VCaP (cell line): ENCODE results near the gene SLC38A10.

ENCODE experiments used
- H3K27ac ChIP-seq: fragments of 450-650 bp; 2 replicates; pipeline ENCODE4 v1.5.1; 2017
- TF ChIP-seq, protein P1 (sequence below): fragments of 450-650 bp; conservative IDR thresholded peaks from 2 replicates; pipeline ENCODE4 v1.5.1; 2017; ENCODE audit warnings: mild to moderate bottlenecking, moderate library complexity

The SLC38A10 gene

DNA sequence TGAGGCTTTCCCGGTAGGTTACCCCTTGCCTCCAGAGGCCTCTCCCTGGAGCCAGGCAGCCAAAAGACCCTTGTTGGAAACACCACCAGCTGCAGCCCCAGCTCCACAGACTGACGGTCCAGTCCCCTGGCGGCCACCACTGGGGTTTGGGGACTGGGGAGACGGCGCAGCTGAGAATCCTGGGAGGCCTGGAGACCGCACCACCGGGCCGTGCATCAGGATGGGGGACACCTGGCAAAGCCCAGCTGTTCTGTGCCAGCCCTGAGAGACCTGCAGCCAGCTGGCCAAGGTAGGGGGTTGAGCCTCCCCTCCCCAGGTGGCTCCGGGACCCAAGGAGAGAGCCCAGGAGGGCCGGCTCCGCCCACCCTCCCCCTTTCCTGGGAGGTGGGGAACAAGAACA lies 8.3 kb upstream of the SLC38A10 start:
- no peak overlapping the region for H3K27ac ChIP-seq
- TF ChIP-seq, protein P1, sequence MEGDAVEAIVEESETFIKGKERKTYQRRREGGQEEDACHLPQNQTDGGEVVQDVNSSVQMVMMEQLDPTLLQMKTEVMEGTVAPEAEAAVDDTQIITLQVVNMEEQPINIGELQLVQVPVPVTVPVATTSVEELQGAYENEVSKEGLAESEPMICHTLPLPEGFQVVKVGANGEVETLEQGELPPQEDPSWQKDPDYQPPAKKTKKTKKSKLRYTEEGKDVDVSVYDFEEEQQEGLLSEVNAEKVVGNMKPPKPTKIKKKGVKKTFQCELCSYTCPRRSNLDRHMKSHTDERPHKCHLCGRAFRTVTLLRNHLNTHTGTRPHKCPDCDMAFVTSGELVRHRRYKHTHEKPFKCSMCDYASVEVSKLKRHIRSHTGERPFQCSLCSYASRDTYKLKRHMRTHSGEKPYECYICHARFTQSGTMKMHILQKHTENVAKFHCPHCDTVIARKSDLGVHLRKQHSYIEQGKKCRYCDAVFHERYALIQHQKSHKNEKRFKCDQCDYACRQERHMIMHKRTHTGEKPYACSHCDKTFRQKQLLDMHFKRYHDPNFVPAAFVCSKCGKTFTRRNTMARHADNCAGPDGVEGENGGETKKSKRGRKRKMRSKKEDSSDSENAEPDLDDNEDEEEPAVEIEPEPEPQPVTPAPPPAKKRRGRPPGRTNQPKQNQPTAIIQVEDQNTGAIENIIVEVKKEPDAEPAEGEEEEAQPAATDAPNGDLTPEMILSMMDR = no peak

DNA sequence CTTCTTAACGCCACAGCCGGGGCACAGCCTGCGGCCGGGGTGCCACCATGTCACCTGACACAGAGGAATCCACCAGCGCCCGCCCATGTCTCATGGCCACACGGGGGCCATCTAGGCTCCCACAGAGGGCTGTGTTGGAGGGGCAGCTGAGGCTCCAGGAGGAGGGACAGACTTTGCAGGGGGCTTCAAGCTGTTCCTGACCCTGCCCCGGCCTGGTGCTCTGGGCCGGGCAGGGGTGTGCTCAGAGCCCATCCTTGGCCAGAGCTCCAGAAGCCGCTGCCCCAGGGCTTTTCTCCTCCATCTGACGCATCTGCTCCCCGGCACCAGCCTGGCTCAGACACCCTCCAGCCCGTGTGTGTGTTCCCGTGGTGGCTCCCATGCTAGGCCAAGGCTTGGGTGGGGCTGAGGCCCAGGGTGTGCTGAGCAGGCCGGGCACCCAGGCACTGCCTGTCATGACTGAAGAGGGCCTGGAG lies 7.8 kb upstream of the SLC38A10 start:
- H3K27ac ChIP-seq = no peak overlapping the region
- TF ChIP-seq, protein P1 = no peak

DNA sequence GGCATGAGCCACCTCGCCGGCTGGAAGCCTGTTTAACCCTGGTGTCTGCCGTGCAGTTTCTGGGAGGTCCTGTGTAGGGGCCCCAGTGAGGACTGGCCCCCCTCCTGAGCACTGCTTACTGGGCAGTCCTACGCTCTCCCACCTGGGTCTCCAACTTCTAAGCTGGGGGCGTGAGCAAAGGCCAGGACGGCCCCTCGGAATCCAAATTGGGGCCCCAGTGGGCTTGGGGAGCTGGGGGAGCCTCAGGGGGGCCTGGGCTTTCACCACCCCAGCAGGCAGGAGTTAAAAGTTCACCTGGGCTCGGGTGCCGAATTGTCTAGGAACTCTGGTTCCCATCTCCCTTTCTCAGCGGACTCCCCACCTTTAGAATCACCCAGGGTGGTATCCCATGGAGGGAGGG lies 7.2 kb upstream of the SLC38A10 start:
- TF ChIP-seq, protein P1 = no peak
- no peak overlapping the region for H3K27ac ChIP-seq

DNA sequence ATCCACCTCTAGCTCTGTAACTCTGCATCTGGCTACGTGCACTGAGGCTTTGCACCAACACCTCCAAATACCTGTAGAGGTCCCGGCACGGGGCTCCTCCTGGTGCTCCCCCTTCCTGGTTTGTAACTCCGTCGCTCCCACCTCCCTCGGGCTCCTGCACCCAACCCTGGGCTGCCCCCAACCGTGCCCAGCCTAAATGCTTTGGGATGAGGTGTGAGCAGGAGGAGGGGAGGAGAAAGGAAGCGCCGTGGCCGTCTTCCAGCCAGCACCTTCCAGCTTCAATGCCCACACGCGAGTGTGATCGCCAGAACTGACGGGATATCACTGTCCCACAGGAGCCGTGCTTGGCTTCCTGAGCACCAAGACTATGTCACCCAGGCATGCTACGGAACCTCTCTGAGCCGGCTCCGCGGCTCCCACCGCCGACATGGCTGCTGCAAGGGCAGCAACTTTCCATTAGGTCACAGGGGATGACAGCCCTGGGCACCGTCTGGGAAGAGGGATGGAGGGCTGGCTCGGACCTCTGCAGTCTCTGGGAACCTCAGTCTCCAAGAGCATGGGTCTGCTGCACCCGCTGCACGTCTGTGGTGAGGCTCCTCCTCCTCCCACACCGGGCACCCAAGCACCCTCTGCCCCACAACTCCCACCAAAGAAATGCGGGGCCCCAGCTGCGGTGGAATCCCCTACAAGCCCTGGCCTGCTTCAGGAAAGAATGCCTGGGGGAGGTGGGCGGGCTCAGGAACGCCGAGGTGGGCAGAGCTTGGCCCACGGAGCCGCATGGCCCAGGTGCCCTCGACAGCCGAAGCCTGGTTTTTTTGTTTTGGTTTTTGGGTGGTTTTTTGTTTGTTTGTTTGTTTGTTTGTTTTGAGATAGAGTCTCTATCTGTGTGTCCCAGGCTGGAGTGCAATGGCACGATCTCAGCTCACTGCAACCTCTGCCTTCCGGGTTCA lies 6.4 kb upstream of the SLC38A10 start:
- H3K27ac ChIP-seq = no peak overlapping the region
- TF ChIP-seq, protein P1 = no peak

DNA sequence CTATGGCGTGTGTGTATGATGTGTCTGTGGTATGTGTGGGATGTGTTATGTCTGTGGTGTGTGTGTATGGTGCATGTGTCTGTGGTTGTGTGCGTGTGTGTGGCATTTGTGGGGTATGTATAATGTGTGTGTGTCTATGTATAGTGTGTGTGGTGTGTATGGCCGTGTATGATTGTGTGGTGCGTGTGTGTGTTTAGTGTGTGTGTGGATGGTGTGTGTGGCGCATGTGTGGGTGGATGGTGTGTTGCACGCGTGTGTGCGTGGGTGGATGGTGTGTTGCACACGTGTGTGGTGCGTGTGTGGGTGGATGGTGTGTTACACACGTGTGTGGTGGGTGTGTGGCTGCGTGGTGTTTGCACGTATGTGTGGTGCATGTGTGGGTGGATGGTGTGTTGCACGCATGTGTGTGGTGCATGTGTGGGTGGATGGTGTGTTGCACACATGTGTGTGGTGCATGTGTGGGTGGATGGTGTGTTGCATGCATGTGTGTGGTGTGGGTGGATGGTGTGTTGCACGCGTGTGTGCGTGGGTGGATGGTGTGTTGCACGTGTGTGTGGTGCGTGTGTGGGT lies 5.6 kb upstream of the SLC38A10 start:
- H3K27ac ChIP-seq = no peak overlapping the region; the same call in 1 of the 2 replicates
- TF ChIP-seq, protein P1 = no peak

DNA sequence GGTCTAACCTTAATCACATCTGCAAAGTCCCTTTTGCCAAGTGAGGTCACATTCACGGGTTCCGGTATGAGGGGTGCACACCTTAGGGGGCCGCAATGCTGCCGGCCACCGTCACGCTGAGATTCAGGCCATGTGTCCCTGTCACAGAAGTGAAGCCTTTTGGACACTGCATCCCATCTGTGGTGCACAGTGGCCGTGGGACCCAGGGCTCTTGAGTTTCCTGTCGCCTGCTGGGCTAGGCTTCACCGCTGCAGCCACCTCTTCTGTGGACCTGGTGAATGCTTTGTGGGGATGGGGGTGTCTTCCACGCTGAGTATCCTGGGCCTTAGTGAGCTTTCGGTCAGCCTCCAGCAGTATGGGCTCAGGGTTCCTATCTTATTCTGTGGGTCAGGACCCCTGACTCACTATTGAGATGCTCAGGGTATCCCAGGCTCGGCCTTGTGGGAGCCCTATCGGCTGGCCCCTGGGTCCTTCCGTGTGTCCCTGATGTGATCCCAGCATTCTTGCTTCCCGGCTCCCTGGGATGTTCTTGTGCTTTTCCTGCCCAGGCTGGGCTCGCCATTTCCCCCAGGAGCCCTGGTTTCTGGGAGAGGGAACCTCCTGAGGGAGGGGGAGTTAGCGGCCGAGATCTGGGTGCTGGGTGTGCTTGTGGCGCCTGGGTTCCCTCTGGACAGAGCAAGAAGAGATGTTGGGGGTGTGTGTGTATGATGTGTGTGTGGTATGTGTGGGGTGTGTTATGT lies 4.9 kb upstream of the SLC38A10 start:
- peak overlapping the region; percentile 58 for H3K27ac ChIP-seq
- TF ChIP-seq, protein P1 = no peak
